Esophagus (tissue), 2 donors: ENCODE data around the gene NRXN3. TPM values are rescaled to one million over a fixed set of nuclear protein-coding genes. Genes with fewer than 3 reads are reported as not detected.

Source experiments
- H3K27ac ChIP-seq, 2 donors: one replicate each; pipeline ENCODE4 v1.5.1; 2013; ENCODE audit warnings: low read depth in 2 of 2, mild to moderate bottlenecking in 2 of 2, inconsistent platforms in 1 of 2, low read length in 1 of 2, moderate library complexity in 1 of 2
- H3K27me3 ChIP-seq, 2 donors: one replicate each; pipeline ENCODE4 v1.6.1; 2013; ENCODE audit warnings: low read length in 2 of 2, control low read depth in 1 of 2, mild to moderate bottlenecking in 1 of 2; ENCODE audit not compliant: insufficient read depth in 2 of 2, control insufficient read depth in 1 of 2
- H3K36me3 ChIP-seq, 2 donors: one replicate each; pipeline ENCODE4 v1.6.1; 2013; ENCODE audit warnings: low read length in 1 of 2; ENCODE audit not compliant: control insufficient read depth in 2 of 2, insufficient read depth in 2 of 2
- H3K4me1 ChIP-seq, 2 donors: one replicate each; pipeline ENCODE4 v1.6.1; 2013; ENCODE audit warnings: low read length in 1 of 2; ENCODE audit not compliant: control insufficient read depth in 2 of 2, insufficient read depth in 2 of 2
- H3K4me3 ChIP-seq, 2 donors: one replicate each; pipeline ENCODE4 v1.5.1; 2013; ENCODE audit warnings: low read length in 2 of 2, mild to moderate bottlenecking in 2 of 2, low read depth in 1 of 2, moderate library complexity in 1 of 2
- H3K9me3 ChIP-seq, 2 donors: one replicate each; pipeline ENCODE4 v1.6.1; 2013; ENCODE audit warnings: mild to moderate bottlenecking in 2 of 2, low read depth in 1 of 2, low read length in 1 of 2, moderate library complexity in 1 of 2; ENCODE audit not compliant: control insufficient read depth in 2 of 2, insufficient read depth in 1 of 2
- WGBS, 2 donors: extraction: QIAGEN DNeasy Blood & Tissue Kit; methylation state at CpG; one replicate each; pipeline ENCODE4 v1.1.7; 2013; 5-methylcytosine and 5-hydroxymethylcytosine counted together
- polyA plus RNA-seq, 2 donors: library from polyadenylated mRNA; stranded (reverse); fragments of 200-250 nt; gene quantifications; one replicate each; pipeline ENCODE4 v1.2.3, GENCODE V29; 2013
- donor health status: healthy with polysubstance abuse.
- donor health status: Bipolar disorder and iron deficiency.

NRXN3 gene
- polyA plus RNA-seq, 2 donors, result 1.7 to 2.2 TPM

GRCh38 chr14:78141590-78141989 is 28.6 kb upstream of the NRXN3 start:
- Histone ChIP-seq H3K9me3 (no peaks in the 10 kb centered on the region), H3K27ac (no peak overlapping the region), H3K4me3 (no peak overlapping the region), H3K4me1 (no peaks in the 10 kb centered on the region), H3K36me3 (no peaks in the 10 kb centered on the region), H3K27me3 (no peaks in the 10 kb centered on the region)
- WGBS, 2 donors, result 66 to 70% methylated on average over 2 of the region's 2 CpGs

- no peak overlapping the region for H3K4me3 ChIP-seq
- no peaks in the 10 kb centered on the region for H3K4me1 ChIP-seq
- no peak overlapping the region for H3K27ac ChIP-seq
- 64 to 72% methylated on average over 5 of the region's 5 CpGs for WGBS, 2 donors
- H3K27me3 ChIP-seq, result no peaks in the 10 kb centered on the region
- no peaks in the 10 kb centered on the region for H3K9me3 ChIP-seq
- H3K36me3 ChIP-seq, result no peaks in the 10 kb centered on the region
These were observed 27.2 kb upstream of the NRXN3 start for GRCh38 chr14:78142998-78143397.

GRCh38 chr14:78143489-78144145 is 26.6 kb upstream of the NRXN3 start:
- Histone ChIP-seq H3K27ac (no peak overlapping the region), H3K36me3 (no peaks in the 10 kb centered on the region), H3K27me3 (no peaks in the 10 kb centered on the region), H3K9me3 (no peaks in the 10 kb centered on the region), H3K4me1 (no peaks in the 10 kb centered on the region), H3K4me3 (no peak overlapping the region)
- 56% methylated on average over 7 of the region's 7 CpGs for WGBS, 2 donors

- peaks cover 0 to 3% of the 10 kb centered on the region in 2 donors for H3K27me3 ChIP-seq
- 38 to 41% methylated on average over 14 of the region's 14 CpGs for WGBS, 2 donors
- H3K4me3 ChIP-seq, result no peak overlapping the region
These were observed 17.7 kb upstream of the NRXN3 start for GRCh38 chr14:78152201-78153063.

GRCh38 chr14:78153064-78153341 is 17.2 kb upstream of the NRXN3 start:
- peaks cover 0 to 3% of the 10 kb centered on the region in 2 donors for H3K27me3 ChIP-seq
- no peaks in the 10 kb centered on the region for H3K36me3 ChIP-seq
- no peak overlapping the region for H3K27ac ChIP-seq
- no peak overlapping the region for H3K4me3 ChIP-seq
- no peaks in the 10 kb centered on the region for H3K9me3 ChIP-seq
- H3K4me1 ChIP-seq, result no peaks in the 10 kb centered on the region

More at GRCh38 chr14:78152201-78153063, 17.7 kb upstream of the NRXN3 start:
- Histone ChIP-seq H3K27ac (no peak overlapping the region), H3K9me3 (no peaks in the 10 kb centered on the region), H3K4me1 (no peaks in the 10 kb centered on the region), H3K36me3 (no peaks in the 10 kb centered on the region)

- Histone ChIP-seq H3K4me1 (no peaks in the 10 kb centered on the region), H3K4me3 (no peak overlapping the region), H3K27me3 (peaks cover 0 to 3% of the 10 kb centered on the region in 2 donors), H3K27ac (no peak overlapping the region), H3K9me3 (no peaks in the 10 kb centered on the region), H3K36me3 (no peaks in the 10 kb centered on the region)
- 73% methylated on average over 2 of the region's 2 CpGs for WGBS, 2 donors
These were observed 15.3 kb upstream of the NRXN3 start for GRCh38 chr14:78154827-78155226.

GRCh38 chr14:78156196-78156595 is 14.0 kb upstream of the NRXN3 start:
- no peak overlapping the region for H3K27ac ChIP-seq
- H3K36me3 ChIP-seq, result no peaks in the 10 kb centered on the region
- H3K4me1 ChIP-seq, result no peaks in the 10 kb centered on the region
- H3K9me3 ChIP-seq, result no peaks in the 10 kb centered on the region
- 66 to 76% methylated on average over 2 of the region's 2 CpGs for WGBS, 2 donors
- no peak overlapping the region for H3K4me3 ChIP-seq
- peaks cover 0 to 3% of the 10 kb centered on the region in 2 donors for H3K27me3 ChIP-seq

- Histone ChIP-seq H3K4me3 (no peak overlapping the region), H3K36me3 (no peaks in the 10 kb centered on the region), H3K9me3 (no peaks in the 10 kb centered on the region), H3K27ac (no peak overlapping the region), H3K27me3 (peaks cover 0 to 3% of the 10 kb centered on the region in 2 donors), H3K4me1 (no peaks in the 10 kb centered on the region)
- WGBS, 2 donors, result 38 to 40% methylated on average over 15 of the region's 15 CpGs
These were observed 12.4 kb upstream of the NRXN3 start for GRCh38 chr14:78157494-78158437.

- H3K27ac ChIP-seq, result no peak overlapping the region
- peaks cover 0 to 2% of the 10 kb centered on the region in 2 donors for H3K4me1 ChIP-seq
- H3K9me3 ChIP-seq, result no peaks in the 10 kb centered on the region
- WGBS, 2 donors, result 68 to 71% methylated on average over 5 of the region's 5 CpGs
- H3K27me3 ChIP-seq, result no peaks in the 10 kb centered on the region
- H3K4me3 ChIP-seq, result no peak overlapping the region
- no peaks in the 10 kb centered on the region for H3K36me3 ChIP-seq
These were observed 8.0 kb upstream of the NRXN3 start for GRCh38 chr14:78162202-78162601.
